NOMO-1 (cell line): Measurements from ENCODE around the gene BACE1.
A peak's percentile ranks its signal among the peaks of the same experiment; 100 is the strongest.

Experiments used
- DNase-seq, 2 experiments: peaks; one replicate each; lab custom pipeline; 2025; ENCODE audit not compliant: unreplicated experiment in 2 of 2; lab: John Stamatoyannopoulos, UW

BACE1 gene

DNA sequence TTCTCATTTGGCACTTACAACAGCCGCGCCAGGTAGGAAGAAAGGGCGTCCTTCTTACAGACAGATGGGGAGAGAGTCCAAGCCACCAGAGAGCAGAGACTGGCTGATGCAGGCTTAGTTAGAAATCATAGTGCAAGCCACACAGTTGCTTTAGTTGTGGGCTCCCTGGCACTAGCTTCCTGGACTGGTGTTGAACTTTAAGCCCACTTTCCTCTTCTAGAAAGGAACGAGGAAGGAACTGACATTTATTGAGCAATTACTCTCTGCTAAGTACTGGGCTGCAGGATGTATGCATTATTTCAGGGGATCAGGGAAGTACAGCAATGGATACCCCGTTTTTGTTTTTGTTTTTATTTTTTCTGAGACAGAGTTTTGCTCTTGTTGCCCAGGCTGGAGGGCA, 3.0 kb downstream of the BACE1 start:
- peak; percentile 17 to 66 for DNase-seq

DNA sequence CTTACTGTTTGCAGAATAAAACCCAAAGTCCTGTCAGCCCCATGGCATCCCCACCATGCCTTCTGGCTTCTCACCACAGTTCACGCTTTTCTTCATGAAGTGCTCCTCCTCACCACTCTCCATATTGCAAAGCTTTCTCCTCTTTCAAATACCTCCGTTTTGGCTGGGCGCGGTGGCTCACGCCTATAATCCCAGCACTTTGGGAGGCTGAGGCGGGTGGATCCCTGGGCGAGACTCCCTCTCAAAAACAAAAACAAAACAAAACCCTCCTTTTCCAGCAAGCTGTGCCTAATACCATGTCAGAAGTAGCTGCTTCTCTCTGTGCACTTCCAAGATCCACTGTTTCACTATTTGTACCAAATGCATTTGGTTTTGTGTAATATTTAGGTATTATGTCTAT, 6.7 kb downstream of the BACE1 start:
- no peak for DNase-seq

DNA sequence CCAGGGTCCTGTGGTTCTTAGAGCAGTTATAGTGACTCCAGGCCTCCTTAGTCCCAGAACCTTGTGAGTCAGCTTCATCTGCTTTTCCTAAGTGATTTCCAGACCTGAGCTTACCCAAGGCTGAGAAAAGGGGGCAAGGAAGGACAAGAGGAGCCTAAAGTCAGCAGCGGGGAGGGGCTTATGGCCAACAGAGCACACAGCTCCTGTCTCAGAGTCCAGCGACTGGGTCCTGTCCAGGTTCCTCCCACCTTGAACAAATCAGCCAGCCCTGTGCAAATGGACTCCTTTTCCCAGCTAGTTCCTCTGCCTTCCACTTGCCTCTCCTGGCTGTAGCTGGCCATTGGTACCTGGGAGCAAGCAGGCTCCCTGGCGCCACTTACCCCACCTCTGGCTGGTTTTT, 10.9 kb downstream of the BACE1 start:
- DNase-seq: no peak

DNA sequence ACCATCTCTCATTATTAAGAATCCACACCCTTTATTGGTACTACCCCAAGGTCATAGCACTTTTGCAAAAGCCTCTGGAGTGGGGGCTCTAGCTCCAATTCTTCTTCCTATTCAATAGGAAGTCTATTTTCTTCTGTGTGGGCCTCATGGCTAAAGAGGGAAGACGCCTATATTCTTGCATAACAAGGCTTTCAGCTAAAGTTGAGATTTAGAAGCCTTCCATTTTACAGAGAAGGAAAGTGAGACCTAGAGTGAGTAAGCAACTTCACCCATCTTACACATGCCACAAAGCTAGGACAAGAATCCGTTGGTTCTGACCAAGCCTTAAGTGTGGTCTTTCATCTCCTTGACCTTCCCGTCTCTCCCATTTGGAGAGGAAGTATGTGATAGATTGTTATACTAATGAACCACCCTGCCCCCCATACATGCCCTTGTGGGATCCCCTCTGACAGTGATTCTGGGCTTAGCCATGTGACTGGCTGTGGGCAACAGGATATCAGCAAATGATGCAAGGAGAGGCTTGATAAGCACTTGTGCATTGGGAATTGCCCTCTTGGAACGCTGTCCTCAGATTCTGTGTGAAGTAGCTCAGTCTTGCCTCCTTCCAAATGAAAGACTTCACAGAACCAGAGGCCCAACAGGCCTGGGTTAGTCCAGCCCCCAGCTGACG, 12.3 kb downstream of the BACE1 start:
- no peak for DNase-seq

DNA sequence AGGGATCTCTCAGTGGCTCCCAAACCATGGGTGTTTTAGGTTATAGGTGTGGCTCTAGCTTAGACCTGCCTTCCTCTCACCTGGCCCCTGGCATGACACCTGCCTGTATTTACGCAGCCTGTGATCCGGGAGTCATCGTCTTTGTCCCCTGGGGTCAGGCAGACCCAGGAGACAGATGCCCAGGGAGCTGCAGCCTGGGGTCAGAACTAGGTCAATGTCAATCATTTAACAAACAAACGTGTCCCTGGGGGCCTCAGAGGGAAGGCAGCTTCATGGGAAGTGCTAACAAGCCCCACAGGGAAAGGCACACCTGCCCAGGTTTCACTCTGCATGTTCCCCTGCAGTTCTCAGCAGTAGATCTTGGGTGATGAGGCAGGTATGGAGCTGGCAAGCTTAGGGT, 13.0 kb downstream of the BACE1 start:
- DNase-seq: no peak

DNA sequence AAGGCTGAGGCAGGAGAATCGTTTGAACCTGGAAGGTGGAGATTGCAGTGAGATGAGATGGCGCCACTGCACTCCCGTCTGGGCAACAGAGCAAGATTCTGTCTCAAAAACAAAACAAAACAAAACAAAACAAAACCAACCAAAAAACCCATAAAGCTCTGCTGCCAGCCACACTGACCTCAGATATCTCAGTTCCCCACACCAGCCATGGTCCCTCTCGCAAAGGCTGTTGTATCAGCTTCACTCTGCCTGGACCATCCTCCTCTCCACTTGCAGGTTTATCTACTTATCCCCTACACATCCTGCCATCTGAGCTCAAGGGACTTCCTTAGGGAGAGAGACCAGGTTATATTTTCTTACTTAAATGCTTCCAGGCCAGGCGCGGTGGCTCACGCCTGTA, 13.8 kb downstream of the BACE1 start:
- no peak for DNase-seq

DNA sequence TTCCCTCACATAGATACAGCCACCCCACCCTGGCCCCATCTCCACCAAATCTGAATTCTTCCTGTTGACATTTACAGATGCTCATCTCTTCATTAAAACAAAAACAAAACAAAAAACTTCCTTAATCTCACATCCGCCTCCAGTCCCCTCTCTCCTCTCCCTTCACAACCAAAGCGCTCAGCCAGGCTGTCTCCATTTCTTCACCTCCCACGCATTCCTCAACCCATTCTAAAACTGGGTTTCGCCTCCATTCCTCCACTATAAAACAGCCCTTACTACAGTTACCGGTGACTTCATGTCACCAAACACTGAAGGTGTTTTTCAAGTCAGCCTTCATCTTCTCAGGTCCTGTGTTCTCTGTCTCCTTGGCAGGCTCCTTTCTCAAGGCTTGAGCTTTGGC, 15.3 kb downstream of the BACE1 start:
- DNase-seq: no peak

DNA sequence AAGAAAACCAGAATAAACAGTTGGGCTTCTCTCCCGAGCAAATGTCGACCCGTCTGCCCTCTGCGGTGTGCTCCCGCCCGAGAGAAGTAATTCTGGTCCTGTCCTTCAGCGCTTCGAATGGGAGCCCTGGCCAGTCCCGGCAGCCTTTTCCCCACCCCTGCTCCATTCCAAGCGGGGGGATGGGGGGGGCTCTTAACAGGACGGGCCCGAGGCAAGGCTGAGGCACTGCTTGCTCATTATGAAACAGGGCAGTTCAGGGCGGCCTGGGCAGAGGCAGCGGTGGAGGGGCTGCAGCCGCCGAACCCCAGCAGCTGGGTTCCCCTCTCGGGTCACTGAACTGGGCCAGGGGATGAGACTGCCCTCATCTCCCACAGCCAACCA, 15.8 kb downstream of the BACE1 start:
- no peak for DNase-seq

DNA sequence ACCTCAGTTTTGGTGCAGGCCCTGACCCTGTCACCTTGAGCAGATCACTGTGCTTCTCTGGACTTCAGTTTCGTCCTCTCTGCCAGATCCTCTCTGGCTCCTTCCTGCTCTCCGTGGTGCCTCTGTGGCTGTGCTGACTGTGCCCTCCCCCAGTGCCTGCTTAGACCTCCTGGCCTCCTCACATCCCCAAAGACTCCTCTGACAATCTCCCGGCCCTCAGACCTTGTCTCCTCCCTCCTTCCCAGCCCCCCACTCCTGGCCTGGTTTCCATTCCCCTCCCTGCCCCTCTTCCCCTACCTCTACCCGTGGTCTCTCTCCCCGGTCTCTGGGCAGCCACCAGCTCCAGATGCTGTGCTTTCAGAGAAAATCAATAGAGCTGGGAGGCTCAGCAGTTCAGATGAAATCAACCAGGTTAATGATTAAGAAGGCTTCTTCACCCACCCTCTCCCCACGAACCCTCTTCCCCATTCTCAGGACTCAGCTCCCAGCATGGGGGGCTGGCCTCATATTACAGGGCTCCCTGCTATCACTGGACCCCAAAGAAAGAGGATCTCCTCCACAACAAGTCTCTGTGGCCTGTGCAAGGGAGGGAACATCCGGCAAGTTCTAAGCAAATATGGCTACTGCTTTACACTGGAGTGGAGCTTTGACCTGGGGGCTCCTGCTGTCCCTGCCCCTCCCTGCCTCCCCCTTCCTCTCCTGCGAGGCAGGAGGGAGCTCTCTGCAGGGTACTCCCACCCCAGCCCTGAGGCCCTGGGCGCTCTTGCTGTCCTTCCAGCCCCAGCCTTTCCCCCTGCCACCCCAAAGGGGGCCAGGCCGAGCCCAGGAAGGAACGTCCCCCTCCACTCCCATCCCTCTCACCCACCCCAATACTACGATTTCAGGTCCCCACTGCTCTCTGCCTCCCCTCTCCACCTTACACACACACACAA, 16.4 kb downstream of the BACE1 start:
- DNase-seq: no peak

DNA sequence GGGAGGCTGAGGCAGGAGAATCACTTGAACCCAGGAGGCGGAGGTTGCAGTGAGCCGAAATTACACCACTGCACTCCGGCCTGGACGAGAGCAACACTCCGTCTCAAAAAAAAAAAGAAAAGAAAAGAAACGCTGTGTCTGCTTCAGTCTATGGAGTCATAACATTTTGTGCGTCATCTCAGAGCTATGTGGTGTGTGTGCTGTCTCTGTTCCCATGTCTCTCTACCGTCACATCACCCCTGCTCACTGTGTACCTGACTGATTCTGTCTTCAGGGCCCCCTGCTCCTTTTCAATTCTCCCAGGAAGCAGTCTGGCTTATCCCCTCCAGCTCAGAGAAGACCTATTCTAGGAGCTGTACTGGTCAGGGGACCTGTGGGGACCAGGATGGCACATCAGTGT, 17.9 kb downstream of the BACE1 start:
- no peak for DNase-seq

DNA sequence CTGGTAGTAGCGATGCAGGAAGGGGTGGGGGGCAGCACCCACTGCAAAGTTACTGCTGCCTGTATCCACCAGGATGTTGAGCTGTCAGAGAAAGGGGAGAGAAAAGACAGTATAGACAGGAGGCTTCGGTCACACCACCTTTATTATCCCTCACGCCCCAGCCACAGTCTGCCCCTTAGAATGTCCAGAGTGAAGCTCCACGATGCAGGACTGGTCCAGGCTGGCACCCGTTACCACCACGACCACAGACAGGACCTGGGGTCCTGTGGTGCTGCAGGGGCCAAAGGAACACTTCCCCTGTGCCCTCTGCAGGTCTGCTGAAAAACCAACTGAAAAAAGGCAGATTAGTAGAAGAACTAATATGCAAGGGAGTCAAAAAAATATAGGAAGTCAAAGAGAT, 19.2 kb downstream of the BACE1 start:
- no peak for DNase-seq

DNA sequence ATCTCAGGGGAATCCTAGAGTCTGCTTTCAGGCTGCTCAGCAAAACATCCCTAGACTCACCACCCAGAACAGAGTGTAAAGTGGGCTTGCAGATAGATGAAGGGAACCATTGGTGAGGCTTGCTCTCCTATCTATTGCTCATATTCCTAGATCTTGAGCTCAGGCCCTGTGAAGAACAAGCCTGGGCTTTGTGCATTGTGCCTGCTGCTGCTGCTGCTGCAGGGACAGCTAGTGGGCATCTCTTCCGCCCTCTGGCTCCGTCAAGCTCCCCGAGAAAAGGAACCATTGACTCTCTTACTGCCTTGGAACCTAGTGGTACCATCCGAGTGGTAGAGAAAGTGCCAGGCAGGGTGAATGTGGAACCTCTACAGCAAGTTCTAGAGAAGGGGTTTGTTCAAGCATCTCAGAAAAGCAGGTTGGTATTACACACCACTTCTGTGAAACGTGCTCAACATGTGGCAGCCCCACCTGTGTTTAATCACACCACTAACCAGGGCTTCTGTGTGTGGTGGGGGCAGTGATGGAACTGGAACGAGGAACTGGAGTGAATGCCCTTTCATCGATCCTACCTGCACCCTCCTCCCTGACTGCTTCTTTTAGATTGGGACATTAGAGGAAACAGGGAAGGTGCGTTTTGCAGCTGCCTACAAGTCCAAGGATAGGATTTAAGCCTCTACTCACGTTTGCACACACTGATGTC, 20.5 kb downstream of the BACE1 start:
- DNase-seq: no peak

DNA sequence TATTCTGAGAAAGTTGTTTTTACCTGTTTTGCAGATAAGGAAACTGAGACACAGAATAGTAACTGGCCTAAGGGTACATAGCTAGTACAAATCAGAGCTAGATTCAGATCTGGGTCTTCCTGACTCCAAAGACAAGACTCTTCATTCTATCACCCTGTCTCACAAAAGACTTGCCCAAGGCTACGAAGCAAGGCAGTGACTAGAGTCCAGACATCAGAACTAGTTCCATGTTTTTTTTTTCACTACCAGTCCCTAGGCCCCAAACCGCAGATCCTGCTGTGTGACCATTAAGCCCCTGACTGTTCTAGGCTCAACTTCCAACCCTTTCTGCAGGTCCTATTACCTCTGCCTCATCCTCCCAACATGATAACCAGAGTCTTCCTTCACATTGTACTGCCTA, 23.4 kb downstream of the BACE1 start:
- DNase-seq: no peak

DNA sequence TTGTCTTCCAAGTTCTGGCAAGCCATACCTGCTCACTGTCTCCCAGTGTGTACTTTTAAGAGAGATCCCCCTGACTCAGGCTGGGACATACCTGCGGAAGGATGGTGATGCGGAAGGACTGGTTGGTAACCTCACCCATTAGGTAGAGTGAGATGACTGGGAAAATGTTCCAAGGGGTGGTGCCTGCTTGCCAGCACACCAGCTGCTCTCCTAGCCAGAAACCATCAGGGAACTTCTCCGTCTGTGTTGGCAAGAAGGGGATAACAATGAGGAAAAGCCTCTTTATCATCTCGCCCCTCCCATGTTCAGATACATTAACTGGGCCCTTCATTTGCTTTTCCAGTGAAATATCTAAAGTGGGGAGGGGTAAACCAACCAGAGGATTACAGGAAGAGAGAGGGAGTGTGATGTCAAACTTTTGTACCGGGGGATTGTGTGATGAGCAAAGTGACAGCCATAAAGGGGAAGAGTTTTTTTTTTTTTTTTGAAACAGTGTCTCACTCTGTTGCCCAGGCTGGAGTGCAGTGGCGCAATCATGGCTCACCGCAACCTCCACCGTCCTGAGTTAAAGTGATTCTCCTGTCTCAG, 25.2 kb downstream of the BACE1 start, which contains the start of gene BACE1-AS:
TSS of gene BACE1-AS (plus strand) at position 538 of the 588 bp plus-strand sequence.
- DNase-seq: no peak

DNA sequence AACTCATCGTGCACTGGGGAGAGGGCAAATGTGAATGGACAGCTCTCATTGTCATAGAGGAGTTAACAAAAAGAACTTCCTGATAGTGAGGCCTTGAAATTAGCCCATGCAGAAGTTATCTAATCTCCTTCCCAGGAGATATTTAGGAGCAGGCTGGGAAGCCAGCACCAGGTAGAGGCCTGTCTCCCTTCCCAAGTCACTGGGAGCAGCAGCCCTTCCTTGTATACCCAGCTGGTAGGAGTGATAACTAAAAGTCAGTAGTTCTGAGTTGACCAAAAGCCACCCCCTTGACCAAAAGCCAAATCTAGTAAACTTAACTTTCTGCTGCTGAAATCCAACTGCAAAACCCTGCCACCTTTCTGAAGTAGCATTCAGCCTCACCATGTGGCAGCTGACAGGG, 26.3 kb downstream of the BACE1 start:
- DNase-seq: no peak

DNA sequence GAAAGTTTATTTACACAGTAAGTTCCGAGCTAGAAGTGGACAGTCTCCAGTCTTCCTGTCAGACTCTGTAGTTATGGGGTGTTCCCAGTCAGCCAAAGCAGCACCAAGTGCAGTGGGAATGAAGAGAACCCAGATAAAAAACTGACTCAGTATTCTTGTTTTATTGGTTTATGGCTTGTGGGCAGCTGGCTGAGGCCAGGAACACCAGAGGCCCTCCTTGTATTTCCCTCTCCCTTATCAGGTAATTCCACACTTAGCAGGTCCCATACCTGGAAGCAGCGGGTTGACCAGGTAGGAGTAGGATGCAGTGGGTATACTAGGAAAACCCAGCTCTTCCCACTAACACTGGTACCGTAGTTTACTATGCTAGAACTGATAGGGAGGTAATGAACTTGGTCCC, 28.4 kb downstream of the BACE1 start:
- no peak for DNase-seq

DNA sequence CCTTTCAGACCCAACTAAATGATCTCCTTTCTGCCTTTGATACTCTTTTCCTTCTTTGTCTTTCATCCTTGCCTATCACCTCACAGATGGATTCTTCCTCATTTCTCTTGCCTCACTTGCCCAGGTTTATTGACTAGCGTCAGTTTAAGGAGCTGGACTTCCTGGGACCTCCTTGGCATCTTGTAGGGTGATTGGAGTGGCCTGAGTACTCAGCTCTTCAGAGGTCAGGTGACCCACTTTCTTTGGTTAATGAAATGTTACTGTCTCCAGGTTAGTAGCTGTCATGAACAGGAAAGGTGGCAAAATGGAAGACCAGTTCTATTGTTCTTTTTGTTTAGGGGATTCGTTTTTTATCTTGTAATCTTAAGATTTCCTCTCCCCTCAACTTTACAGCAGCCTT, 29.5 kb downstream of the BACE1 start:
- DNase-seq: no peak

DNA sequence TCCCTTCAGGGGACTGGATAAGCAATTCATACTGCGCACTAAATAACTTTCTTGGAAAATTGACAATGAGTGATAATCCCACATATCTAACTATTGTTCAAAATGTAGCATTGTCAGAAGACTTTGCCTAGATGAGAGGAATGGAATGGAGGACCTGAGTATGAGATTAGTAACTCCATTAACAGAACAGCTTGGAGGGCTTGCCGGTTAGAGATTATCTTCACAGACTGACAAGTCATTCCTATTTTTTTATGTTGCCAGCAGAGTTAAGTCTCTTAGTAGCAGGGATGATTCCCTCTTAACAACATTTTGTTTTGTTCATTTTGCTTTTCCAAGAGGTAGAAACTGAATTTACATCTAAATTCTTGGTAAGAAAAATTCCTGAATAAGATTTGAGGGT, 32.0 kb downstream of the BACE1 start:
- DNase-seq: no peak

DNA sequence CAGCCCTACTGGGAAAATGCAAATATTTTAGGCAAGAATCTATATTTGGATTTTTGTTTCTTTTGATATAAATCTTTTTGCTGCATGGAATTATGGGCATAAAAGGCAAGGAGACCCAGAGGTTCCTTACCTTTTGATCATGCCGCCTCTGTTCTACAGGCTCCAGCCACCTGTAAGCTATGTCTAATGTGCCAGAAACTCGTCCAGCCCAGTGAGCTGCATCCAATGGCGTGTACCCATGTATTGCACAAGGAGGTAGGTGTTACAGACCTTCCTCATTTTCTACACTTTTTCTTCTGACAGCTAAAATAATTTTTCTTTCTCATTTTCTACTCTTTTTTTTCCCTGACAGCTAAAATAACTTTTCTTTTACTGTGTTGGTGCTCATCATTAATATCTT, 33.1 kb downstream of the BACE1 start:
- no peak for DNase-seq

DNA sequence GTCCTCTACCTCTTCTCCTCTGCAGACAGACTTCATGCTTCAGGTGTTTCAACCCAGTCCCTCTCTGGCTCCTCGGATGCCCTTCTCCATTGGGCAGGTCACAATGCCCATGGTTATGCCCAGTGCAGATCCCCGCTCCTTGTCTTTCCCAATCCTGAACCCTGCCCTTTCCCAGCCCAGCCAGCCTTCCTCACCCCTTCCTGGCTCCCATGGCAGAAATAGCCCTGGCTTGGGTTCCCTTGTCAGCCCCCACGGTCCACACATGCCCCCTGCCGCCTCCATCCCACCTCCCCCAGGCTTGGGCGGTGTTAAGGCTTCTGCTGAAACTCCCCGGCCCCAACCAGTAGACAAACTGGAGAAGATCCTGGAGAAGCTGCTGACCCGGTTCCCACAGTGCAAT, 34.2 kb downstream of the BACE1 start:
- DNase-seq: no peak

DNA sequence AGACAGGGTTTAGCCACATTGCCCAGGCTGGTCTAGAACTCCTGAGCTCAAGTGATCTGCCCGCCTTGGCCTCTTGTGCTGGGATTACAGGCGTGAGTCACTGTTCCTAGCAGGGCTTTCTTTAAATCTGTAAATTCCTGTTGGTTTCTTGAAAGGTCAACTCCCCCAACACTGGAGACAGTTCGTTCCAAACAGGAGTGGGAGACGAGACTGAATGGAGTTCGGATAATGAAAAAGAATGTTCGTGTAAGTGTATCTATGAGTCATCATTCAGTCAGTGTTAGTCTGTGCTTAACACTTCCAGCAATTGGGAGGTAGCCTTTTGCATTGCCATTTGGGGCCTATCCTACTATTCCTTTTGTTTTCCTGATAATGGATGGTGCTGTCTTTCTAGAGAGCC, 34.9 kb downstream of the BACE1 start:
- no peak for DNase-seq
